Esophagus muscularis mucosa (tissue), 3 donors: ENCODE results near the gene MGAM2.

ENCODE experiments used
- POLR2A ChIP-seq: fragments of 450-650 bp; IDR thresholded peaks from one replicate; pipeline ENCODE4 v1.6.1; 2017; ENCODE audit warnings: antibody characterized with exemption, moderate library complexity, mild to moderate bottlenecking, low read depth
- TF ChIP-seq, protein P1 (sequence below), 3 experiments: fragments of 200-600 bp in 2 of 3; fragments of 450-650 bp in 1 of 3; sonication (generic) in 2 of 3; IDR thresholded peaks; one replicate each; pipeline ENCODE4 v1.5.1; 2017 to 2019; ENCODE audit warnings: antibody characterized with exemption in 3 of 3, mild to moderate bottlenecking in 2 of 3, moderate library complexity in 1 of 3

DNA sequence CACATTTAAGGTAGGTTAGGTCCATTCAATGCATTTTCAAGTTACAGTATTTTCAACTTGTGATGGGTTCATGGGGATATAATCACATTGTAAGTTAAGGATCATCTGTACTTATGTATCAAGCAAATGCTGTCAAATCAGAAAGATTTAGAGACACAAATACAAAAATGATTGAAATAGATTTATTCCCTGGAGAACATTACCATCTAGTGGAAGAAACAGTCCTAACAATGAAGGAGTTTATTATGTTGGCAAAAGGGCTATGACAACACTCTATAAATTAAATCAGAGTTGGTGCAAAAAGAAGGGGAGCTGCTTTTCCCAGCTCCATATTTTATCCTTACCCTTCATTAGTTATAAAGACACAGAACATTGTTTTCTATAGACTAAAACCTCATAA lies 77.3 kb downstream of the MGAM2 start:
- TF ChIP-seq, protein P1, sequence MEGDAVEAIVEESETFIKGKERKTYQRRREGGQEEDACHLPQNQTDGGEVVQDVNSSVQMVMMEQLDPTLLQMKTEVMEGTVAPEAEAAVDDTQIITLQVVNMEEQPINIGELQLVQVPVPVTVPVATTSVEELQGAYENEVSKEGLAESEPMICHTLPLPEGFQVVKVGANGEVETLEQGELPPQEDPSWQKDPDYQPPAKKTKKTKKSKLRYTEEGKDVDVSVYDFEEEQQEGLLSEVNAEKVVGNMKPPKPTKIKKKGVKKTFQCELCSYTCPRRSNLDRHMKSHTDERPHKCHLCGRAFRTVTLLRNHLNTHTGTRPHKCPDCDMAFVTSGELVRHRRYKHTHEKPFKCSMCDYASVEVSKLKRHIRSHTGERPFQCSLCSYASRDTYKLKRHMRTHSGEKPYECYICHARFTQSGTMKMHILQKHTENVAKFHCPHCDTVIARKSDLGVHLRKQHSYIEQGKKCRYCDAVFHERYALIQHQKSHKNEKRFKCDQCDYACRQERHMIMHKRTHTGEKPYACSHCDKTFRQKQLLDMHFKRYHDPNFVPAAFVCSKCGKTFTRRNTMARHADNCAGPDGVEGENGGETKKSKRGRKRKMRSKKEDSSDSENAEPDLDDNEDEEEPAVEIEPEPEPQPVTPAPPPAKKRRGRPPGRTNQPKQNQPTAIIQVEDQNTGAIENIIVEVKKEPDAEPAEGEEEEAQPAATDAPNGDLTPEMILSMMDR (IDR thresholded peaks at IDR 0.05): no peak
- no peak for TF ChIP-seq POLR2A
